BJ (cell line): ENCODE measurements around the gene SNAI3. TPM values are rescaled to one million over a fixed set of nuclear protein-coding genes. Genes with fewer than 3 reads are reported as not detected.

Experiments
- CTCF ChIA-PET: fragments of 350-600 bp; formaldehyde crosslinking; extraction: SDS; loops from one replicate; lab custom pipeline; 2021; ENCODE audit warnings: antibody characterized with exemption, inconsistent platforms; lab: Yijun Ruan, JAX
- POLR2A ChIA-PET: fragments of 300-600 bp; sonication (Branson Sonifier 250); formaldehyde crosslinking; extraction: SDS; loops from one replicate; lab custom pipeline; 2021; ENCODE audit warnings: antibody characterized with exemption; lab: Charles Lee
- DNase-seq: peaks from one replicate; pipeline ENCODE4 v3.0.0-alpha.2; 2011; ENCODE audit warnings: low read depth
- H3K27me3 ChIP-seq: 2 replicates; pipeline ENCODE4 v1.6.0; 2011; ENCODE audit warnings: low read length; ENCODE audit not compliant: control insufficient read depth, insufficient read depth
- H3K36me3 ChIP-seq: 2 replicates; pipeline ENCODE4 v1.5.1; 2011; ENCODE audit warnings: low read length; ENCODE audit not compliant: control insufficient read depth, insufficient read depth
- H3K4me3 ChIP-seq: 2 replicates; pipeline ENCODE4 v1.5.1; 2011; ENCODE audit warnings: low read depth, mild to moderate bottlenecking, control low read depth, low read length
- CTCF ChIP-seq: IDR thresholded peaks from 2 replicates; pipeline ENCODE4 v1.5.1; 2011; ENCODE audit warnings: low read depth, mild to moderate bottlenecking, control low read depth, inconsistent platforms, low read length, moderate library complexity; ENCODE audit not compliant: insufficient read depth
- polyA minus RNA-seq: library from RNA; depleted of rRNA, polyadenylated mRNA; stranded (reverse); fragments of >200 nt; gene quantifications from 2 replicates; pipeline ENCODE4 v1.2.3, GENCODE V29; 2011; rRNA and poly(A)+ RNA removed
- polyA plus RNA-seq: library from polyadenylated mRNA; depleted of rRNA; stranded (reverse); fragments of >200 nt; gene quantifications from 2 replicates; pipeline ENCODE4 v1.2.3, GENCODE V29; 2011; rRNA removed

The SNAI3 gene
- not detected in 2 replicates for polyA plus RNA-seq
- not detected in 2 replicates for polyA minus RNA-seq

- TF ChIP-seq CTCF: no peak
- H3K27me3 ChIP-seq: peaks cover 14% of the 10 kb centered on the region
- no peak for DNase-seq
- ChIA-PET POLR2A (no interaction called here), CTCF (interaction anchor here (0.9 to 2.2 kb wide), 5 partner anchors 9 to 23 kb away, joined by 3 to 10 read pairs (median 3); no protein-coding TSS in a partner anchor)
- no peaks in the 10 kb centered on the region for H3K36me3 ChIP-seq
- peak within 1 kb of the TSS; percentile 47 for H3K4me3 ChIP-seq
Measured at GRCh38 chr16:88686439-88687253, at the start of gene SNAI3. Gene SNAI3 (minus strand): TSS chr16:88686507. CDS start chr16:88686406, 101 bp downstream.

GRCh38 chr16:88736088-88736487 lies 49.8 kb upstream of the SNAI3 start:
- TF ChIP-seq CTCF: no peak
- DNase-seq: no peak
- POLR2A ChIA-PET: no interaction called here
- Histone ChIP-seq H3K36me3 (peaks cover 54% of the 10 kb centered on the region), H3K27me3 (no peaks in the 10 kb centered on the region), H3K4me3 (no peak overlapping the region)
- CTCF ChIA-PET: interaction anchor here (1.0 to 10.9 kb wide), 11 partner anchors 11 to 419 kb away, joined by 3 to 111 read pairs (median 17); partner anchors contain the start of gene PIEZO1

- POLR2A ChIA-PET: no interaction called here
- DNase-seq: no peak
- no peaks in the 10 kb centered on the region for H3K27me3 ChIP-seq
- H3K4me3 ChIP-seq: no peak overlapping the region
- peaks cover 55% of the 10 kb centered on the region for H3K36me3 ChIP-seq
- CTCF ChIA-PET: interaction anchor here (1.1 to 10.9 kb wide), 5 partner anchors 11 to 432 kb away, joined by 3 to 111 read pairs (median 25); partner anchors contain the start of gene PIEZO1
- TF ChIP-seq CTCF: no peak
Measured at GRCh38 chr16:88735616-88736015, 49.3 kb upstream of the SNAI3 start.

GRCh38 chr16:88735121-88735520 lies 48.8 kb upstream of the SNAI3 start:
- H3K27me3 ChIP-seq: no peaks in the 10 kb centered on the region
- ChIA-PET CTCF (interaction anchor here (1.0 to 10.9 kb wide), 6 partner anchors 8 to 432 kb away, joined by 3 to 111 read pairs (median 5); partner anchors contain the start of gene PIEZO1), POLR2A (no interaction called here)
- DNase-seq: no peak
- peaks cover 52% of the 10 kb centered on the region for H3K36me3 ChIP-seq
- TF ChIP-seq CTCF: no peak
- H3K4me3 ChIP-seq: no peak overlapping the region

GRCh38 chr16:88734361-88734728 lies 48.0 kb upstream of the SNAI3 start:
- H3K36me3 ChIP-seq: peaks cover 54% of the 10 kb centered on the region
- TF ChIP-seq CTCF: no peak

More at GRCh38 chr16:88734361-88734728, 48.0 kb upstream of the SNAI3 start:
- H3K4me3 ChIP-seq: no peak overlapping the region
- CTCF ChIA-PET: interaction anchor here (1.0 to 10.9 kb wide), 5 partner anchors 9 to 433 kb away, joined by 3 to 111 read pairs (median 5); partner anchors contain the start of gene PIEZO1
- POLR2A ChIA-PET: no interaction called here
- no peak for DNase-seq
- no peaks in the 10 kb centered on the region for H3K27me3 ChIP-seq
